SK-N-SH treated with all-trans-retinoic acid at 6 μM for 48 hours (cell line): ENCODE measurements around the gene LPP.

Source experiments
- ARNTL ChIP-seq: fragments of 450-650 bp; formaldehyde crosslinking; IDR thresholded peaks from 2 replicates; pipeline ENCODE4 v1.5.0; 2020; ENCODE audit warnings: low read depth, mild to moderate bottlenecking, moderate library complexity, borderline replicate concordance
- ESRRG ChIP-seq: fragments of 250-450 bp; sonication (Bioruptor Pico); IDR thresholded peaks from 2 replicates; pipeline ENCODE4 v1.6.1; 2021; ENCODE audit warnings: mild to moderate bottlenecking
- ISL1 ChIP-seq: fragments of 250-450 bp; sonication (Bioruptor Pico); IDR thresholded peaks from 2 replicates; pipeline ENCODE4 v2.1.2; 2022; ENCODE audit warnings: mild to moderate bottlenecking, moderate library complexity
- PATZ1 ChIP-seq: fragments of 250-450 bp; sonication (Bioruptor Pico); IDR thresholded peaks from 2 replicates; pipeline ENCODE4 v1.8.0; 2020; ENCODE audit warnings: mild to moderate bottlenecking, moderate library complexity, borderline replicate concordance
- RARB ChIP-seq: fragments of 250-450 bp; sonication (Bioruptor Pico); IDR thresholded peaks from 2 replicates; pipeline ENCODE4 v1.8.0; 2021; ENCODE audit warnings: mild to moderate bottlenecking, moderate library complexity
- SNAI2 ChIP-seq: fragments of 250-450 bp; sonication (Bioruptor Pico); IDR thresholded peaks from 2 replicates; pipeline ENCODE4 v1.5.0; 2020; ENCODE audit warnings: mild to moderate bottlenecking, moderate library complexity
- TOX ChIP-seq: fragments of 250-450 bp; sonication (Bioruptor Pico); IDR thresholded peaks from 2 replicates; pipeline ENCODE4 v1.8.0; 2021; ENCODE audit warnings: mild to moderate bottlenecking, moderate library complexity, borderline replicate concordance
- TSHZ2 ChIP-seq: fragments of 250-450 bp; sonication (Bioruptor Pico); IDR thresholded peaks from 2 replicates; pipeline ENCODE4 v1.5.0; 2020; ENCODE audit warnings: mild to moderate bottlenecking, moderate library complexity
- ZC3H10 ChIP-seq: fragments of 250-450 bp; sonication (Bioruptor Pico); IDR thresholded peaks from 2 replicates; pipeline ENCODE4 v1.5.1; 2021; ENCODE audit warnings: mild to moderate bottlenecking, moderate library complexity
- ZFP30 ChIP-seq: fragments of 450-650 bp; formaldehyde crosslinking; IDR thresholded peaks from 2 replicates; pipeline ENCODE4 v1.5.0; 2022; ENCODE audit warnings: mild to moderate bottlenecking, moderate library complexity
- ZNF70 ChIP-seq: fragments of 450-650 bp; formaldehyde crosslinking; IDR thresholded peaks from 2 replicates; pipeline ENCODE4 v1.5.0; 2020; ENCODE audit warnings: mild to moderate bottlenecking, moderate library complexity
- ZNF8 ChIP-seq: fragments of 450-650 bp; formaldehyde crosslinking; IDR thresholded peaks from 2 replicates; pipeline ENCODE4 v1.5.0; 2020; ENCODE audit warnings: mild to moderate bottlenecking, moderate library complexity

GRCh38 chr3:188473591-188474288, 319.8 kb downstream of the LPP start:
- TF ChIP-seq PATZ1 (CRISPR knock-in tag) = no peak
- no peak for TF ChIP-seq TOX
- no peak for TF ChIP-seq ESRRG (CRISPR knock-in tag)
- no peak for TF ChIP-seq TSHZ2 (CRISPR knock-in tag)
- TF ChIP-seq ZFP30 (CRISPR knock-in tag) = no peak
- no peak for TF ChIP-seq ZNF70 (CRISPR knock-in tag)
- no peak for TF ChIP-seq ARNTL (CRISPR knock-in tag)
- TF ChIP-seq ZC3H10 (CRISPR knock-in tag) = no peak
- TF ChIP-seq SNAI2 (CRISPR knock-in tag) = no peak
- no peak for TF ChIP-seq ZNF8 (CRISPR knock-in tag)
- no peak for TF ChIP-seq ISL1 (CRISPR knock-in tag)
- TF ChIP-seq RARB (CRISPR knock-in tag) = no peak
